Choroid plexus epithelial cell (primary cell): ENCODE data around the gene PACSIN3.

Experiments used
- DNase-seq: peaks from one replicate; pipeline ENCODE4 v3.0.0-alpha.2; 2010; ENCODE audit warnings: low read depth
- H3K4me3 ChIP-seq: 2 replicates; pipeline ENCODE4 v1.5.1; 2011; ENCODE audit warnings: low read depth, mild to moderate bottlenecking, control low read depth, low read length, moderate library complexity
- CTCF ChIP-seq: conservative IDR thresholded peaks from 2 replicates; pipeline ENCODE4 v1.5.1; 2011; ENCODE audit warnings: low read depth, mild to moderate bottlenecking, control low read depth, inconsistent platforms, low read length, moderate library complexity

The PACSIN3 gene

GRCh38 chr11:47152953-47153950 lies 33.0 kb downstream of the PACSIN3 start:
- no peak overlapping the region for H3K4me3 ChIP-seq
- peak; percentile 99 for TF ChIP-seq CTCF
- peak; percentile 90 for DNase-seq

- no peak for TF ChIP-seq CTCF
- H3K4me3 ChIP-seq: no peak overlapping the region
Observed at GRCh38 chr11:47152126-47152952, 33.9 kb downstream of the PACSIN3 start.

GRCh38 chr11:47149782-47150181 lies 36.5 kb downstream of the PACSIN3 start:
- no peak overlapping the region for H3K4me3 ChIP-seq
- no peak for TF ChIP-seq CTCF
- no peak for DNase-seq

More at GRCh38 chr11:47152126-47152952, 33.9 kb downstream of the PACSIN3 start:
- DNase-seq: peak; percentile 40

- H3K4me3 ChIP-seq: no peak overlapping the region
- TF ChIP-seq CTCF: no peak
- DNase-seq: no peak
Observed at GRCh38 chr11:47148903-47149531, 37.2 kb downstream of the PACSIN3 start.

GRCh38 chr11:47148270-47148669 lies 38.0 kb downstream of the PACSIN3 start:
- H3K4me3 ChIP-seq: no peak overlapping the region
- TF ChIP-seq CTCF: no peak
- no peak for DNase-seq

- TF ChIP-seq CTCF: no peak
- DNase-seq: no peak
- H3K4me3 ChIP-seq: no peak overlapping the region
Observed at GRCh38 chr11:47147681-47148080, 38.6 kb downstream of the PACSIN3 start.
